TTC549 (cell line): Measurements from ENCODE around the gene CDK5.
"Not testable (repeated sequence)": the region's sequence is repeated elsewhere in the genome, so short reads cannot be mapped to it uniquely, and the experiment has no call there.

Source experiments
- FAIRE-seq: peaks from 2 replicates; lab custom pipeline; 2012; peaks lifted over from hg19 to GRCh38; lab: Jason Lieb, UNC

Gene CDK5

DNA sequence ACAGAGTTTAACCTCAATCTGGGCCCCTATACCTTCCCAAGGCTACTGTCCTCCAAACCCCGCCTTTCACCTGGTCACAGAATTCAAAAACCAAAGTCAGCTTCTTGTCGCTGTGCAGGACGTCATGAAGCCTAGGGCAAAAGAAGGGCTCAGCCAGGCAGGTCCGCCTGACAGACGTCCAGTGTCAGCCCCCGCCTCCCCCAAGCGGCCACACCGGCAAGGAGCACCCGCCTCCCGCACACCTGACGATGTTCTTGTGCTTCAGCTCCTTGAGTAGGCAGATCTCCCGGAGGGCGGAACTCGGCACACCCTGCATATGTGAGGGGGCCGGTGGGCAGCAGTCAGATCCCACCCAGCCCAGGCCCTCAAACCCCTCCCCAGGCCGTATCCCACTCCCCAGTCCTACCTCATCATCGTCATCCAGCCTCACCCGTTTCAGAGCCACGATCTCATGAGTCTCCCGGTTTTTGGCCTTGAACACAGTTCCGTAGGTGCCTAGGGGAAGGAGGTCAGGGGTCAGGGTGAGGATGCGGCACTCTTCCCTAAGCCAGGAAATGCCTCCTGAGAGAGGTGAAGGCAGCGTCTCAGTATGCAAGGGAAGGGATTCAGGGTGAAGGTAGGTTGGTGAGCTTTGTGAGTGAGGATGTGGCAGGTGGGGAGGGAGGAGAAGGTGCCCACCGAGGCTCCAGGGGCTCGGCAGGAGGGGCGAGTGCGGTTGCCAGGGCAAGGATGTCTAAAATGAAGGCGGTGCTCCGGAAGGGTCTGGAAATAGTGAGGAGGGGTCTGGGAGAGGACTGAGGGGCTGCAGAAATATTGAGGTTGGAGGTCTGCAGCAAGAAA is 811 bp downstream of the CDK5 start:
- FAIRE-seq, result no peak

DNA sequence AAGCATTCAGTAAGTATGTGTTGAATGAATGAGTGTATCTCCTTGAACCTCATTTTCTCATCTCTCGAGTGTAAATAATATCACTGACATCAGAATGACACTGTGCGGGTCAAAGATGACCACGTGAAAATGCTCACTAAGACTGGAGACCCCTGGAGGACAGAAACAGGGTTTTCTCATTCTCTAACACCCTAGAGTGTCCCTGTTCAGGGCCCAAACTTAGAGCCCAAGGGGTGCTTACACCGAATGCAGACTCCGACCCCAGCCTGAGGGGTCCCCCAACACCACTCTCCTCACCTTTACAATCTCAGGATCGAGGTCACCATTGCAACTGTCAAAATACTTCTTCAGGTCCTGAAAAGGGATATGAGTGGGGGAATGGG is 1.4 kb downstream of the CDK5 start:
- no peak for FAIRE-seq

DNA sequence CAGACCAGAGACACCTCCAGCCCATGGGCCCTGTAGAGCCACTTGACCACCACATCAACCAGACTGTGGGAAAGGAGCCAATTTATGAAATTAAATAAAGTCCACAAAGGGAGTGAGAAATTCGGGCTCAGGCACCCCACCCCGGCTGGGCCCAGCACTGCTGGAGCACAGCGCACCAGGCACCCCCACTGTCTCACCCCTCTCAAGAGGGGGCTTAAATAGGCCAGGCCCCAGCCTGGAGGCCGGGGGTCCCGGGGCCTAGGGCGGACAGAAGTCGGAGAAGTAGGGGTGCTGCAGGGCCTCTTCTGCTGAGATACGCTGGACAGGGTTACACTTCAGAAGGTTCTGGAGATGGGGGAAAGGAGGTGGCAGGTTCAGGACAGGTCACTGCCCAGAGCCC is 3.9 kb downstream of the CDK5 start:
- FAIRE-seq, result no peak

DNA sequence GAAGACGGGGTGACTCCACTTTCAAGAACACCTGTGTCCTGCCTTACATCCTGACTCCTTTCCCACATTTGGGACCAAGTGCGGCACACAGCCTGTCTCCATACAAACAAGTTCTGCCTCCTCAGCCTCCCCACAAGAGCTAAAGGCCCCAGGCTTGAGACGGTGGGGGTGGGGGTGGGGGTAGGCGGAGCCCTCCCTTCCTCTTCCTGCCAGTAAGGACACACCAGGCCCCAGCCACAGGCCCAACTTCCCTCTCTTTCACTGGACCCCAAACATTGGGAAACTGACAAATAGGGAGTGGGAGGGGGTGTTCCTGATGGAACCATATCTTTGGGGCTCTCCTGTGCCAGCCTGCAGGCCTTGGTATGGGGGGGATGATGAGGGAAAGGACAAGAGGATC is 4.6 kb downstream of the CDK5 start:
- no peak for FAIRE-seq

DNA sequence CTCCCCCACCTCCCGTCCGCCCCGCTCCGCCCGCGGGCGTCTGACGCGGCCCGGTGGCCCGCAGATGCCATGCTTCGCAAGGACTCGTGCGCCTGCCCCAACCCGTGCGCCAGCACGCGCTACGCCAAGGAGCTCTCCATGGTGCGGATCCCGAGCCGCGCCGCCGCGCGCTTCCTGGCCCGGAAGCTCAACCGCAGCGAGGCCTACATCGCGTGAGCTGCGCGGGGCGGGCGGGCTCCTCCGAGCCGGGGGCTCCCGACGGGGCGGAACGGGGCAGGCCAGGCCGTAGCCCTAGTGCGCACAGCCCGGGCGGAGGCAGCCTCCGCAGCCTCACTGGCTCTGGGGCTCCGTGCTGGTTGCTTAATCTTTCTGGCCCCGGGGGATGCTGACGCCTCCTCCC is 6.6 kb downstream of the CDK5 start:
- FAIRE-seq, result no peak

DNA sequence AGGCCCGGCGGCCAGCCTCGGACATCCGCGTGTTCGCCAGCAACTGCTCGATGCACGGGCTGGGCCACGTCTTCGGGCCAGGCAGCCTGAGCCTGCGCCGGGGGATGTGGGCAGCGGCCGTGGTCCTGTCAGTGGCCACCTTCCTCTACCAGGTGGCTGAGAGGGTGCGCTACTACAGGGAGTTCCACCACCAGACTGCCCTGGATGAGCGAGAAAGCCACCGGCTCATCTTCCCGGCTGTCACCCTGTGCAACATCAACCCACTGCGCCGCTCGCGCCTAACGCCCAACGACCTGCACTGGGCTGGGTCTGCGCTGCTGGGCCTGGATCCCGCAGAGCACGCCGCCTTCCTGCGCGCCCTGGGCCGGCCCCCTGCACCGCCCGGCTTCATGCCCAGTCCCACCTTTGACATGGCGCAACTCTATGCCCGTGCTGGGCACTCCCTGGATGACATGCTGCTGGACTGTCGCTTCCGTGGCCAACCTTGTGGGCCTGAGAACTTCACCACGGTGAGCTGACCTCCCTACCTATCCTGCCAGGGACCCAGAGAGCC is 8.7 kb downstream of the CDK5 start:
- no peak for FAIRE-seq

DNA sequence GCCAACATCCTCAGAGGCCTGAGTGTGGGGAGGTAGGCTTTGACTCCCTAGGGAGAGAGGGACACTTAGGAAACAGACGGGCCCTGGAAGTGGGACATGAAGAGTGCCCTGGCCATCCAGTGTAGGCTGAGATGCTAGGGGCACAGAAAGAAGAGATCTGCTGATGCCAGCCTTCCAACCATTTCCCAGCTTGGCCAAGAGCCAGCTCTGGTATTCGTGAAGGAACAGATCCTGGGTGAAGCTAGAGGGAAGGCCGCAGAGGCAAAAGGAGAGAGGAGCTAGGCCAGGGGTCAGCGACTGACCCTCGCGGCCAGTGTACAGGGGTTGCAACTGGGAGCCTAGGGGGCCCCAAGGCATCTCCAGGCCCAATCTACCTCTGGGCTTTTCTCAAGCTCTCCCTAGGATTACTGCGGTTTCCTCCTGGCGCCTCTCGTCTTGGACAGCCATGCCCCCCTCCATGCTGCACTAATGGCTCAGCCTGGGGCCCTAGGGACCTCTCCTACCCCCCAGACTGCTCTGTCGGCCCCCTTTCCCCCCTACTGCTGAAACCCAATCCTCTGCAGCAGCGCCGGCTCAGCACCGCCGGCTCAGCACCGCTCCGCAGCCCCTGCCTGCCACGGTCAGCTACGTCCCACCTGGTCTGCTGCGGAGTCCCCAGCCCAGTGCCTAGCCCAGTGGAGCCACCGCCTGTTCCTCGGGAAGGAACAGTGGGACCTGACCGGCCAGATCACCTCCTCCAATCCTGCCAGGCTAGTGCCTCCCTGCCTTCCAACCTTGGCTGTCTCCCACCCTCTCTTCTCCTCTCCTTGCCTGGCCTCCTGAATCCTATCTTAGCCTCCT is 9.5 kb downstream of the CDK5 start, which contains the start of gene ASIC3:
Gene ASIC3, plus strand, starts transcription at position 556 of the 840 bp plus-strand sequence. CDS start 355 bp downstream, outside the sequence.
- FAIRE-seq, result no peak

DNA sequence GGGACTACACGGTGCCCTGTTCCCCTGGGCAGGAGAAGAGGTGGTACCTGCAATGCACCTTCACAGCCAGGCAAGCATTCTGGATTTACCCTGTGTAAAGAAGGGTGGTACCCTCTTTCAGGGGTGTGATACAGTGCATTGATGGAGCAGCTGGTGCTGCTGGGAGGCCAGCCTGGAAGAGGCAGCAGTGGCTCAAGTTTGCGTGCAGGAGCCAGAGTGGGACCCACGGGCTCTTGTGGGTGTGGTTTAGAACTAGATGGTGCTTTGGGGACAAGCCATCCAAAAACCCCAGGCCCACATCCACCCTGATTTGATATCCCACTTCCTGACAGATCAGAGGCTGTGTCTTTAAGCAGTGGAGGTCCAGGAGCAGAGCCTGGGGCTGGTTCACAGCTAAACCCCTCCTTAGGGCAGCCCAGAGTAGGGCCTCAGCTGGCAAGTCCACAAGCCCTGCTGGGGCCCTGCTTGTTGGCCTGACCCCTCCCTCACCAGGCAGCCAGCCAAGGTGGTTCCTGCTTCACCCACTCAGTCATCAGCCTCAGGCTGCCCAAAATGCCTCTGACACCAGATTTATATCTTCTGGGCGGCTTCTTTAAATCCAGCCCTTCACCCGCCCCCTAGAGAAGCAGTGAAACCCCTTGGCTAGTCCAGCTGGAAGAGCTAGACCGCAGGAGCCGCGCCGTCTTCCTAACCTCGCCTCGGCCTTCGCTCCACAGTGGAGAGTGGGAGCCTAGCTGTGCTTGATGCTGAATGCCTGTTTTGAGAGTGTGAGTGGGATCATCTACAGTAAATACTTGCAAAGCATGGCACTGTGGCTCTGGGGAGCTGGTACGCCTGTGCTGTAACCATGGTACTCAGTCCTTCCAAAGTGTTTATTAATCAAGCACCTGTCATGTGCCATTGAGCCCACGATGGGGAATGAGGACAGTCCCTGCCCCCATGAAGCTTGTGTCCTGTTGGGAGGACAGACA is 10.8 kb downstream of the CDK5 start:
- no peak for FAIRE-seq

DNA sequence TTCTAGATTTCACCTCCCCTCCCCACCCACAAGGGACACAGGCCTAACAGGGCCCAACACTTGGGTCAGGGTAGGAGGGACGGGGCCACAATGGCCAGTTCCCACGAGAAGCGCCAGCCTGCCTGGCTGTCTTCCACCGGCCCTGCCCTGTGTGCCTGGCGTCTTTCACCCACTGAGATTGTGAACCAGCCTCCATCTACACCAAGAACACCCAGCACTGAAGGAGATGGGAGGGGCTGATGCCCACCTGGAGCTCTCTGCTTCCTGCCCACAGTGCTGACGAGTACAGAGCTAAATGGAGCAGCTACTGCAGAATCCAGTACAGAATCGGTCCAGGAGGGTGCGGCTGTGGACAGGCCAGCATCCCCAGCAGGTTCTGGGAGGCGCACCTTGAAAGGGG is 11.7 kb downstream of the CDK5 start:
- FAIRE-seq, result no peak

DNA sequence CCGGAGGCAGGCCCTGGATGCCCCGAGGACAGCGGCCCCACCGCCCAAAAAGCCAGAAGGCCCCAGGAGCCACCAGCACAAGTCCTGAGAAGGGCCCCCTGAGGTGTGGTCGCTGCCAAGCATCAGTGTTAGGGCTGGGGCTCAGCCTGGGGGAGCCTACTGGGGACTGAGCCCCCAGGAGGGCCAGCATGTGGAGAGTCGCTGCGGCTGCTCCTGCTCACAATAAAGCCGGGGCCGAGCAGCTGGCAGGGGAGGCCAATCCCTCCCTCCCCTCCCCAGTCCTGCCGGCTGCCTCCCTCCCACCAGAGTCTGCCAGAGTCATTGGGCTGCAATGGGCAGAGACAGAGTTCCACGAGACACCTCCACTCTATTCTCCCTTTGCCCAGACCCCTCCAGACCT is 12.4 kb downstream of the CDK5 start:
- no peak for FAIRE-seq

DNA sequence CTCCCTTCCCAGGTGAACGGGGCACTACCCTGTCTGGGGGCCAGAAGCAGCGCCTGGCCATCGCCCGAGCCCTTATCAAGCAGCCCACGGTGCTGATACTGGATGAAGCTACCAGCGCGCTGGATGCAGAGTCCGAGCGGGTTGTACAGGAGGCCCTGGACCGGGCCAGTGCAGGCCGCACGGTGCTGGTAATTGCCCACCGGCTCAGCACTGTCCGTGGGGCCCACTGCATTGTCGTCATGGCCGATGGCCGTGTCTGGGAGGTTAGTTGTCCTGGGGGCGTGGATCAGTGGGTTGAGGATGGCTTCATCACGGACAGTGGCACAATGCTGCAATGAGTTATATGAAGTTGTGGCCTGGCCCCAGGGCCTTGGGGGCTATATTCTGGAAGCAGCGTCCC is 13.7 kb downstream of the CDK5 start:
- FAIRE-seq, result no peak

DNA sequence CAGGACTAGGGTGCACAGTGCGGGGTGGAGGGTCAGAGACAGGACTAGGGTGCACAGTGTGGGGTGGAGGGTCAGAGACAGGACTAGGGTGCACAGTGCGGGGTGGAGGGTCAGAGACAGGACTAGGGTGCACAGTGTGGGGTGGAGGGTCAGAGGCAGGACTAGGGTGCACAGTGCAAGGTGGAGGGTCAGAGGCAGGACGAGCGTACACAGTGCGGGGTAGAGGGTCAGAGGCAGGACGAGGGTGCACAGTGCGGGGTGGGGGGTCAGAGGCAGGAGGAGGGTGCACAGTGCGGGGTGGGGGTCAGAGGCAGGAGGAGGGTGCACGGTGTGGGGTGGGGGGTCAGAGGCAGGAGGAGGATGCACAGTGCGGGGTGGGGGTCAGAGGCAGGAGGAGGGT is 14.2 kb downstream of the CDK5 start:
- not testable (repeated sequence) for FAIRE-seq

DNA sequence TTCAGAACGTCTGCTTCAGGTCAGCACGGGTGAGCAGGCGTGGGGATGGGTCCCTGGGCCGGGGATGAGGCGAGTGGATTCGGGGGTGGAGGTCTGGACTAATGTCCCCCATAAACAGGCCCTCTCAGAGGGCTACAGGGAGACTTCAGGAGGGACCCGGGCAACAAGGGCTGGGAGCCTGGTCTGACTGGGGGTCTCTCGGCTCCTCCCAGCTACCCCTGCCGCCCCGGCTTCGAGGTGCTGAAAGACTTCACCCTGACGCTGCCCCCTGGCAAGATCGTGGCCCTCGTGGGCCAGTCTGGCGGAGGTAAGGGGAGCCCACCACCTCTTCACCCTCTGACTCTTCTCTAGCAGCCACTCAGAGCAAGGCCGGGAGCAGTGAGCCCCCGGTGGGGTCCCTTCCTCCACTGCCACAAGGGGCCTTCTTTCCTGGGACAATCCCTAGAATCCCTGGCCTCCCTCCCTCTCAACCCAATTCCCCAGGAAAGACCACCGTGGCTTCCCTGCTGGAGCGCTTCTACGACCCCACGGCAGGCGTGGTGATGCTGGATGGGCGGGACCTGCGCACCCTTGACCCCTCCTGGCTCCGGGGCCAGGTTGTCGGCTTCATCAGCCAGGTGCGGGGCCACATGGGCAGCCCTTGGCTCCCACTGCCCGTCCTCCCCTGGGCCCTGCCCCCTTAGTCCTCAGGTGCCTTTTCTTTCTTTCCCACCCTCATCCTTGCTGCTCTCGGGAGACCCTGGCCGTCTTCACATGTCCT is 16.9 kb downstream of the CDK5 start:
- FAIRE-seq, result no peak

DNA sequence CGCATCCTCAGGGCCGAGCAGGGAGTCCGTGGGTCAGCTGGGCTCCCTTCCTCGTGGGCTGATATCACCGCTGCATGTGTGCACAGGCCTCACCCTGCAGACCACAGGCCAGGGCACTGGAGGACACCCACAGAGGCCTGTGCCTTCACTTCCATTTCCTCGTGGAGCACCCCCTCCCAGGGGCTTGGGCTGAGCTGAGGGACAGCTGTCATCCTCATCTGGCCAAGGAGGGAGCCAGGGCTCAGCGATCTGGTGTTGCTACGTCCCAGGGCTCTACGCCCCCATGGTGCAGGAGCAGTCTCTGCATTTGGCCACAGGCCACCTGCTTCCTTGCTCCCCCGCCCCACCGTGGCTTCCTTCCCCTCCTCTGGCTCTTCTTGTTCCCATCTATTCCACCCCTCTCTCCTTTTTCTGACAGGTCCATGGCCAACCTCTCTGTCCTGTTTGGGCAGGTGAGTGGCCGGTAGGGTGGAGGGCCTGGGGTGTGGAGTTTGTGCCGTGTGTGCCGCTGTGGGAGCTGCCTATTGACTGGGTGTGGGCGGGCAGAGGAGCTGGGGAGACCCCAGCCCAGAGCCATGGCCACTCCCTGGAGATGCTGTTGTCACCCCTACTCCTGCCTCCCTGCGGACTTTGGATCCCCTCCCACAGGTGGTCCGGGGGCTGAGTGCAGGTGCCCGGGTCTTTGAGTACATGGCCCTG is 17.7 kb downstream of the CDK5 start:
- no peak for FAIRE-seq

DNA sequence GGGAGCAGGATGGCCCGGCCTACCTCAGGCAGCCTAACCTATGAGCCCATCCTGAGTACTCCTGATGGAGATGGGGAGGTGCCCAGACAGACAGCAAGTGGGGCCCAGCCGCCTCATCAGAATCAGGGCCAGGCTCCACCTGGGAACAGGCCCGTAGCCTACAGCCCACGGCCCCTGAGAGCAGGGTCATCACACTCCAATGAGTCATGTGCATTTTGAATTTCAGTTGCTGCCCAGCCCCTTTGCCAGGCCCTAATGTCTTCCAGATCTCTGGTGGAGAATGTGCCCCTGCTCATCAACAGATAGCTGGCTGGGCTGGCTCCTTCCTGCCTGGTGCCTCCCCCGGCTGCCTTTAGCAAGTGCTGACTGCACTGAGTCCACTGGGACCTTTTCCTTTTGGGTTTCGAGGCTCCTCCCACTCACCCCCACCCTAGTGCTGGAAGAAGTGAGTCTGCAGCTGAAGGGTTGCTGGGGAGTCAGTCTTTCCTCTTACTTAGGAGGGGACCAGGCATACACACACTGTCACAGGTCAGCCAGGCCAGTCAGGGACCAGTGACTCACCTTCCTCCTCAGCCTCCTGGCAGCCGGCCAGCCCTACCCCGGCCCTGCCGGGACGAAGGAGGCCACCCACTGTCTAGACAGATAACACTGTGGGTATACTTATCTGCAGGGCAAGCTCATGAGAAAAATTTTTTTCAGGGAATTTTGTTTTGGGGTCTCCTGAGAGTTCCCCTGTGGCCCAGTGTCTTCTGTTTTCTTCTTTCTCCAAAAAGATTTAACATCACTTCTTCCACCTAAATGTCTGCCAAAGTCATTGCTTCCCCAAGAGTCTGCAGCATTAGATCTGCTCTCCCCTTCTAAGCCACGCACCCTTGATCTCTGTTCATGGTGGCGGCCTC is 18.5 kb downstream of the CDK5 start:
- no peak for FAIRE-seq

DNA sequence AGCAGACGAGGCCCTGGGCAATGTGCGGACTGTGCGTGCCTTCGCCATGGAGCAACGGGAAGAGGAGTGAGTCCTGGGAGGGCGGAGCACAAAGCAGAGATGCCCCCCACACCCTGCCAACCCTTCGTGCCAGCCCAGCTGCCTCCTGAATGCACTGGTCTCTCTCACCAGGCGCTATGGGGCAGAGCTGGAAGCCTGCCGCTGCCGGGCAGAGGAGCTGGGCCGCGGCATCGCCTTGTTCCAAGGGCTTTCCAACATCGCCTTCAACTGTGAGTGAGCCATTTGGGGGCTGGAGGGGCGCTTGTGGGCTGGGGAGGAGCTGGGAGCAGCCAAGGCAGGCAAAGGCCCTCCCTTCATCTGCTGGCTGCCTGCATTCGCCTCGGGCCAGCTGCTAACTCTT is 21.8 kb downstream of the CDK5 start:
- no peak for FAIRE-seq

DNA sequence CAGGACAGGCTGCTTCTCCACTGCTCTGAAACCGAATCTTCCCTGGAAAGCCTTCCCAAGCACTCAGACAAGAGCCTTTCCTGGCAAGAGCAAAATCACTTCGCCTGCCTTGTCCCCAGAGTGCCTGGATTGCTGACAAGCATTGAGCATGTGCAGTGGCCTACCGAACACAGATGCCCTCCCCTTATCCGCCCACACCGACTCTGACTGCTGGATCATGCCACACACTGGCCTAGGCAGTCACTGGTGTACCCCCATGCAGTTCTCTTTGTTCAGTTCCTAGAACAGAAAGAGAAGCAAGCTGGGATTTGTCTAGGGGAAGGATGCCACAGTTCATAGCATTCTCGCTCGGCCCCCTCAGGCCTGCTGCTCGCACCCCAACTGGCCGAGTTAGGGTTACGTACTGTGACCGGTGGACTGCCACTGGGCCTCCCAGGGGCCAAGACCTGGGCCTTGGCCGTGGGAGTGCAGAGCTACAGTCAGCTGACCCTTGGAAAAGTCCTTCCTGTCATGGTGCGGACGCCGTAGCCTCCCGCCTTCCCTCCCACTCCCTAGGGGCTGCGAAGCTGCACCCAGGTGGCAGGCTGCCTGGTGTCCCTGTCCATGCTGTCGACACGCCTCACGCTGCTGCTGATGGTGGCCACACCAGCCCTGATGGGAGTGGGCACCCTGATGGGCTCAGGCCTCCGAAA is 22.5 kb downstream of the CDK5 start:
- FAIRE-seq, result no peak

DNA sequence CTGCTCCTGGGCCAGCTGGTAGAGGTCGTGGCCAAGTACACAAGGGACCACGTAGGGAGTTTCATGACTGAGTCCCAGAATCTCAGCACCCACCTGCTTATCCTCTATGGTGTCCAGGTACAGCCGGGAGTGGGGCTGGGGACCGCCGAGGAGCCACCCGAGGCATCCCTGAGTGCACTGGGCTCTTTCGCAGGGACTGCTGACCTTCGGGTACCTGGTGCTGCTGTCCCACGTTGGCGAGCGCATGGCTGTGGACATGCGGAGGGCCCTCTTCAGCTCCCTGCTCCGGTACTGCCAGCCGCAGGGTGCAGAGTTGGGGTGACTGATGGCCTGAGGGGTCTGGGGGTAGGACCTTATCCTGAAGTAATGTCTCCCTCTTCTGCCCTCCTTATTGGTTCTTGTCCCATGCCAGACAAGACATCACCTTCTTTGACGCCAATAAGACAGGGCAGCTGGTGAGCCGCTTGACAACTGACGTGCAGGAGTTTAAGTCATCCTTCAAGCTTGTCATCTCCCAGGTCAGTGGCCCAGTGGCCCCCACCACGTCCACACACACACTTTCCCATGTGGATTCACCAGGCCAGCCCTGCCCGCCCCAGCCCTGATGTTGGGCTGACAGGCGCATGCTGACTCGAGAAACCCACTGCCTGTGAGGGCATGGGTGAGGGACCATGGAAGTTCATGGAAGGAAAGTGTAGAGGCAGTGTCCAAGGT is 23.2 kb downstream of the CDK5 start:
- FAIRE-seq, result no peak
